SK-N-SH (cell line): ENCODE results near the gene GLOD5. TPM values are rescaled to one million over a fixed set of nuclear protein-coding genes. Genes with fewer than 3 reads are reported as not detected.
"Not testable (repeated sequence)": the region's sequence is repeated elsewhere in the genome, so short reads cannot be mapped to it uniquely, and the experiment has no call there.

Source experiments
- CTCF ChIA-PET: fragments of 300-600, 350-600 bp; formaldehyde crosslinking; extraction: SDS; loops from one replicate; lab custom pipeline; 2021; lab: Yijun Ruan, JAX
- POLR2A ChIA-PET: fragments of 350-600 bp; sonication (Branson Sonifier 250); formaldehyde crosslinking; extraction: SDS; loops from one replicate; lab custom pipeline; 2020; ENCODE audit warnings: antibody characterized with exemption, inconsistent platforms; lab: Yijun Ruan, JAX
- DNase-seq: peaks from one replicate; pipeline ENCODE4 v3.0.0; 2012
- H2AFZ ChIP-seq: fragments of 200-600 bp; sonication (generic); 2 replicates; pipeline ENCODE4 v1.8.1; 2016; ENCODE audit warnings: antibody characterized with exemption, mild to moderate bottlenecking, low read depth
- H3F3A ChIP-seq: fragments of 200-600 bp; sonication (generic); replicated peaks from 2 replicates; pipeline ENCODE3; 2016; ENCODE audit warnings: antibody characterized with exemption, mild to moderate bottlenecking; ENCODE audit not compliant: insufficient read depth
- H3K27ac ChIP-seq, 2 experiments: fragments of 200-500 bp in 1 of 2; fragments of 200-600 bp in 1 of 2; sonication (Bioruptor generic) in 1 of 2; sonication (generic), shearing (Covaris generic) in 1 of 2; 2 replicates each; pipeline versions ENCODE4 v1.5.1 to v1.6.1; 2014 to 2016; ENCODE audit warnings: low read depth in 2 of 2, inconsistent platforms in 1 of 2, low read length in 1 of 2, mild to moderate bottlenecking in 1 of 2, mixed read lengths in 1 of 2
- H3K27me3 ChIP-seq: fragments of 200-600 bp; sonication (generic), shearing (Covaris generic); 2 replicates; pipeline ENCODE4 v1.6.1; 2016; ENCODE audit warnings: mixed run types; ENCODE audit not compliant: insufficient read depth
- H3K36me3 ChIP-seq, 2 experiments: fragments of 200-500 bp in 1 of 2; fragments of 200-600 bp in 1 of 2; sonication (Bioruptor generic) in 1 of 2; sonication (generic) in 1 of 2; replicated peaks in 1 of 2; 2 replicates each; pipeline versions ENCODE3 to v1.5.1; 2014 to 2016; ENCODE audit warnings: low read length in 1 of 2, mild to moderate bottlenecking in 1 of 2; ENCODE audit not compliant: insufficient read depth in 2 of 2, control insufficient read depth in 1 of 2
- H3K4me1 ChIP-seq, 2 experiments: fragments of 200-500 bp in 1 of 2; fragments of 200-600 bp in 1 of 2; sonication (Bioruptor generic) in 1 of 2; sonication (generic), shearing (Covaris generic) in 1 of 2; 2 replicates each; pipeline versions ENCODE4 v1.5.1 to v1.6.1; 2014 to 2016; ENCODE audit warnings: low read depth in 1 of 2, low read length in 1 of 2, mixed run types in 1 of 2; ENCODE audit not compliant: insufficient read depth in 2 of 2, control insufficient read depth in 1 of 2
- H3K4me2 ChIP-seq: fragments of 200-600 bp; sonication (generic), shearing (Covaris generic); 2 replicates; pipeline ENCODE4 v1.6.1; 2017; ENCODE audit warnings: mixed run types
- H3K4me3 ChIP-seq, 2 experiments: fragments of 200-500 bp in 1 of 2; fragments of 200-600 bp in 1 of 2; sonication (Bioruptor generic) in 1 of 2; sonication (generic), shearing (Covaris generic) in 1 of 2; 2 replicates each; pipeline versions ENCODE4 v1.5.1 to v1.8.1; 2014 to 2016; ENCODE audit warnings: low read depth in 2 of 2, inconsistent platforms in 1 of 2, low read length in 1 of 2, mild to moderate bottlenecking in 1 of 2, mixed read lengths in 1 of 2, moderate library complexity in 1 of 2
- H3K79me2 ChIP-seq: fragments of 200-600 bp; sonication (generic); 2 replicates; pipeline ENCODE4 v1.8.1; 2017; ENCODE audit warnings: mild to moderate bottlenecking; ENCODE audit not compliant: insufficient read depth
- H3K9ac ChIP-seq: fragments of 200-600 bp; sonication (generic); 2 replicates; pipeline ENCODE4 v1.6.1; 2017; ENCODE audit warnings: mixed run types
- H3K9me2 ChIP-seq: fragments of 200-600 bp; sonication (generic); 2 replicates; pipeline ENCODE4 v1.6.1; 2017; ENCODE audit warnings: mixed run types
- H3K9me3 ChIP-seq: fragments of 200-600 bp; sonication (generic); 2 replicates; pipeline ENCODE4 v1.6.1; 2017; ENCODE audit warnings: mixed run types, mild to moderate bottlenecking, moderate library complexity
- H4K20me1 ChIP-seq: fragments of 200-600 bp; sonication (generic); 2 replicates; pipeline ENCODE4 v1.6.1; 2017; ENCODE audit warnings: mild to moderate bottlenecking, mixed run types; ENCODE audit not compliant: insufficient read depth
- CTCF ChIP-seq: fragments of 200-600 bp; sonication (generic); IDR thresholded peaks from 2 replicates; pipeline ENCODE4 v1.6.1; 2017; ENCODE audit warnings: antibody characterized with exemption, mild to moderate bottlenecking, moderate library complexity
- EP300 ChIP-seq, 2 experiments: IDR thresholded peaks; 2 replicates each; pipeline versions ENCODE4 v1.4.0 to v1.6.1; 2012; ENCODE audit warnings: borderline replicate concordance in 1 of 2, low read depth in 1 of 2, low read length in 1 of 2
- EZH2phosphoT487 ChIP-seq: fragments of 200-600 bp; sonication (generic); IDR thresholded peaks from 2 replicates; pipeline ENCODE4 v1.6.1; 2017; ENCODE audit warnings: low read depth, mixed run types, mild to moderate bottlenecking, antibody characterized with exemption, moderate library complexity, borderline replicate concordance
- FOSL2 ChIP-seq: IDR thresholded peaks from 2 replicates; pipeline ENCODE4 v1.4.0; 2012; ENCODE audit warnings: low read depth, mild to moderate bottlenecking, moderate library complexity, borderline replicate concordance
- GABPA ChIP-seq: IDR thresholded peaks from 2 replicates; pipeline ENCODE4 v1.4.0; 2012; ENCODE audit warnings: low read depth, mild to moderate bottlenecking
- JUND ChIP-seq: IDR thresholded peaks from 2 replicates; pipeline ENCODE4 v1.4.0; 2012
- MEF2A ChIP-seq: IDR thresholded peaks from 2 replicates; pipeline ENCODE4 v1.4.0; 2012; ENCODE audit warnings: low read depth, borderline replicate concordance
- NFIC ChIP-seq: IDR thresholded peaks from 2 replicates; pipeline ENCODE4 v1.4.0; 2012; ENCODE audit warnings: borderline replicate concordance
- PBX3 ChIP-seq: IDR thresholded peaks from 2 replicates; pipeline ENCODE4; 2012
- RAD21 ChIP-seq: IDR thresholded peaks from 2 replicates; pipeline ENCODE4 v1.6.1; 2012; ENCODE audit warnings: mild to moderate bottlenecking, low read length
- RCOR1 ChIP-seq: fragments of 150-350 bp; IDR thresholded peaks from 2 replicates; pipeline ENCODE4 v1.6.1; 2017; ENCODE audit warnings: antibody characterized with exemption, low read length
- RXRA ChIP-seq: IDR thresholded peaks from 2 replicates; pipeline ENCODE4 v1.4.0; 2012; ENCODE audit warnings: low read depth, mild to moderate bottlenecking, borderline replicate concordance
- SMC3 ChIP-seq: IDR thresholded peaks from 2 replicates; pipeline ENCODE4 v1.6.1; 2012; ENCODE audit warnings: low read depth, low read length, improper control_type of control experiment
- TAF1 ChIP-seq: IDR thresholded peaks from 2 replicates; pipeline ENCODE4 v1.6.1; 2012; ENCODE audit warnings: low read depth, mild to moderate bottlenecking, low read length, moderate library complexity, borderline replicate concordance
- USF1 ChIP-seq: IDR thresholded peaks from 2 replicates; pipeline ENCODE4 v1.4.0; 2012; ENCODE audit warnings: low read depth, borderline replicate concordance
- YY1 ChIP-seq: IDR thresholded peaks from 2 replicates; pipeline ENCODE4 v1.4.0; 2012; ENCODE audit warnings: low read depth, mild to moderate bottlenecking
- WGBS: methylation state at CpG from one replicate; pipeline ENCODE4 v1.1.6; 2017; ENCODE audit warnings: low lambda C conversion rate; 5-methylcytosine and 5-hydroxymethylcytosine counted together
- polyA plus RNA-seq, 3 experiments: library from polyadenylated mRNA; depleted of rRNA; stranded (reverse); fragments of >200 nt; gene quantifications; 2 replicates each; pipeline ENCODE4 v1.2.3, GENCODE V29; 2012

GLOD5 gene
- polyA plus RNA-seq, 1 of the 3 experiments (the other 2 are of a cell fraction), result not detected

- Histone ChIP-seq H3F3A (no peaks in the 10 kb centered on the region), H3K36me3 (no peaks in the 10 kb centered on the region), H2AFZ (no peak overlapping the region), H3K27me3 (no peaks in the 10 kb centered on the region), H3K79me2 (no peaks in the 10 kb centered on the region), H3K4me3 (no peak overlapping the region), H3K9me2 (no peaks in the 10 kb centered on the region), H3K4me2 (no peak overlapping the region), H3K4me1 (no peaks in the 10 kb centered on the region), H3K9me3 (no peaks in the 10 kb centered on the region), H3K9ac (no peak overlapping the region), H3K27ac (no peak overlapping the region), H4K20me1 (no peaks in the 10 kb centered on the region)
- POLR2A ChIA-PET, result no interaction called here
- CTCF ChIA-PET, result no interaction called here
- WGBS, result 56% methylated on average over 4 of the region's 4 CpGs
- TF ChIP-seq EZH2phosphoT487 (no peak), EP300 (IDR thresholded peaks at IDR 0.05; ENCODE audit: borderline replicate concordance in 1 of 2, low read depth in 1 of 2, low read length in 1 of 2) (no peak), JUND (no peak), TAF1 (no peak), SMC3 (no peak), GABPA (no peak), FOSL2 (no peak), RAD21 (no peak)
- DNase-seq, result no peak
Measured at GRCh38 chrX:48818866-48819265, 57.3 kb downstream of the GLOD5 start.

- WGBS, result 53% methylated on average over 9 of the region's 9 CpGs
- H3K4me2 ChIP-seq, H3K36me3 ChIP-seq, DNase-seq, H3K27ac ChIP-seq, CTCF ChIA-PET, H4K20me1 ChIP-seq, H3K4me3 ChIP-seq, H3K9me3 ChIP-seq, H2AFZ ChIP-seq, H3K79me2 ChIP-seq, H3K4me1 ChIP-seq, H3K27me3 ChIP-seq, POLR2A ChIA-PET, H3K9me2 ChIP-seq, H3K9ac ChIP-seq, H3F3A ChIP-seq: not testable (repeated sequence)
Measured at GRCh38 chrX:48819394-48819793, 57.8 kb downstream of the GLOD5 start.

GRCh38 chrX:48823053-48823452 lies 61.5 kb downstream of the GLOD5 start:
- H3K4me1 ChIP-seq, result no peaks in the 10 kb centered on the region
- POLR2A ChIA-PET, result no interaction called here
- H3K4me3 ChIP-seq, result no peak overlapping the region
- no CpG with 5 or more reads among the region's 6 CpGs for WGBS
- no peaks in the 10 kb centered on the region for H3F3A ChIP-seq
- H3K36me3 ChIP-seq, result no peaks in the 10 kb centered on the region
- no peaks in the 10 kb centered on the region for H4K20me1 ChIP-seq
- peak; percentile 32 for DNase-seq
- peaks cover under 1% of the 10 kb centered on the region; the same call in 1 of the 2 replicates for H3K27me3 ChIP-seq
- CTCF ChIA-PET, result no interaction called here
- no peak overlapping the region for H2AFZ ChIP-seq
- H3K9me2 ChIP-seq, result no peaks in the 10 kb centered on the region
- no peak overlapping the region for H3K4me2 ChIP-seq
- H3K79me2 ChIP-seq, result no peaks in the 10 kb centered on the region
- no peak overlapping the region for H3K27ac ChIP-seq
- H3K9me3 ChIP-seq, result no peaks in the 10 kb centered on the region
- H3K9ac ChIP-seq, result no peak overlapping the region
- no peak for TF ChIP-seq NFIC
- TF ChIP-seq RCOR1, result no peak
- no peak for TF ChIP-seq SMC3
- TF ChIP-seq RAD21, result no peak
- no peak for TF ChIP-seq YY1
- no peak for TF ChIP-seq MEF2A
- no peak for TF ChIP-seq EZH2phosphoT487
- no peak for TF ChIP-seq USF1
- no peak for TF ChIP-seq FOSL2
- TF ChIP-seq RXRA, result no peak
- TF ChIP-seq TAF1, result no peak
- no peak for TF ChIP-seq PBX3
- TF ChIP-seq CTCF, result no peak
- TF ChIP-seq JUND, result no peak
